Keratinocyte (primary cell): ENCODE results near the gene PRSS16. TPM values are rescaled to one million over a fixed set of nuclear protein-coding genes. Genes with fewer than 3 reads are reported as not detected.
A peak's percentile ranks its signal among the peaks of the same experiment; 100 is the strongest.

Source experiments
- DNase-seq: peaks from one replicate; pipeline ENCODE4 v3.0.0-alpha.2; 2011; ENCODE audit warnings: low read depth, missing footprints, low spot score
- FAIRE-seq: peaks from 2 replicates; lab custom pipeline; 2011; peaks lifted over from hg19 to GRCh38; lab: Jason Lieb, UNC
- H2AFZ ChIP-seq: 2 replicates; pipeline ENCODE4 v1.6.0; 2012; ENCODE audit warnings: low read length, control low read depth, inconsistent platforms; ENCODE audit not compliant: control insufficient read depth
- H3K27ac ChIP-seq: 2 replicates; pipeline ENCODE4 v1.5.1; 2011; ENCODE audit warnings: low read length; ENCODE audit not compliant: control insufficient read depth, insufficient read depth
- H3K27me3 ChIP-seq: 3 replicates; pipeline ENCODE4 v1.6.0; 2011; ENCODE audit warnings: low read length; ENCODE audit not compliant: control insufficient read depth, insufficient read depth; ENCODE audit errors: extremely low read depth
- H3K36me3 ChIP-seq, 2 experiments: 2 replicates in 1 of 2; 3 replicates in 1 of 2; pipeline ENCODE4 v1.5.1; 2011; ENCODE audit warnings: low read length in 2 of 2, mild to moderate bottlenecking in 1 of 2; ENCODE audit not compliant: control insufficient read depth in 2 of 2, insufficient read depth in 2 of 2; ENCODE audit errors: extremely low read depth in 1 of 2
- H3K4me1 ChIP-seq: 3 replicates; pipeline ENCODE4 v1.5.1; 2011; ENCODE audit warnings: low read length; ENCODE audit not compliant: control insufficient read depth, insufficient read depth; ENCODE audit errors: extremely low read depth
- H3K4me2 ChIP-seq: 3 replicates; pipeline ENCODE4 v1.6.0; 2011; ENCODE audit warnings: low read depth, low read length; ENCODE audit not compliant: control insufficient read depth, insufficient read depth; ENCODE audit errors: extremely low read depth
- H3K4me3 ChIP-seq, 3 experiments: fragments of 200-600 bp in 1 of 3; sonication (generic) in 1 of 3; 2 replicates in 2 of 3; 3 replicates in 1 of 3; pipeline ENCODE4 v1.5.1; 2011 to 2016; ENCODE audit warnings: low read length in 3 of 3, mild to moderate bottlenecking in 3 of 3, control low read depth in 2 of 3, inconsistent platforms in 1 of 3, low read depth in 1 of 3, mixed read lengths in 1 of 3, mixed run types in 1 of 3, moderate library complexity in 1 of 3; ENCODE audit not compliant: control insufficient read depth in 2 of 3, insufficient read depth in 2 of 3; ENCODE audit errors: extremely low read depth in 1 of 3
- H3K79me2 ChIP-seq: 2 replicates; pipeline ENCODE4 v1.6.0; 2012; ENCODE audit warnings: low read length; ENCODE audit not compliant: control insufficient read depth, insufficient read depth
- H3K9ac ChIP-seq: 3 replicates; pipeline ENCODE4 v1.6.0; 2011; ENCODE audit warnings: low read length; ENCODE audit not compliant: control insufficient read depth, insufficient read depth; ENCODE audit errors: extremely low read depth
- H3K9me1 ChIP-seq: 3 replicates; pipeline ENCODE4 v1.6.0; 2011; ENCODE audit warnings: low read length; ENCODE audit not compliant: control insufficient read depth, insufficient read depth; ENCODE audit errors: extremely low read depth
- H3K9me3 ChIP-seq: 2 replicates; pipeline ENCODE4 v1.5.1; 2012; ENCODE audit warnings: low read depth, low read length; ENCODE audit not compliant: control insufficient read depth
- H4K20me1 ChIP-seq: 3 replicates; pipeline ENCODE4 v1.6.0; 2011; ENCODE audit warnings: low read length; ENCODE audit not compliant: control insufficient read depth, insufficient read depth; ENCODE audit errors: extremely low read depth
- EZH2 ChIP-seq: IDR thresholded peaks from one replicate; pipeline ENCODE4 v1.6.1; 2012; ENCODE audit warnings: inconsistent platforms, mild to moderate bottlenecking, low read length, moderate library complexity
- dilution Hi-C: fragments of 300-500 bp; cut with MboI; formaldehyde crosslinking; loops from one replicate; pipeline ENCODE4 v1.7.0; 2020; ENCODE audit warnings: low sequenced_read_pairs; ENCODE audit not compliant: extremely low pct_ligation_motif_present
- polyA plus RNA-seq, 5 experiments: library from polyadenylated mRNA; depleted of rRNA in 3 of 5; stranded (reverse) in 3 of 5; stranded (forward) in 1 of 5; unstranded in 1 of 5; fragments of >200 nt; gene quantifications; 1 replicate in 1 of 5; 2 replicates in 3 of 5; 3 replicates in 1 of 5; pipeline versions ENCODE4 v1.2.1 to v1.2.3, GENCODE V29; 2011 to 2012; ENCODE audit warnings: missing spikeins in 2 of 5, low read depth in 1 of 5, low replicate concordance in 1 of 5
- TF ChIP-seq, protein P1 (sequence below), 3 experiments: IDR thresholded peaks in 1 of 3; conservative IDR thresholded peaks in 1 of 3; optimal IDR thresholded peaks in 1 of 3; 2 replicates in 2 of 3; 3 replicates in 1 of 3; pipeline versions ENCODE3 to v1.5.1; 2011; ENCODE audit warnings: low read length in 3 of 3, mild to moderate bottlenecking in 3 of 3, moderate library complexity in 2 of 3, control low read depth in 1 of 3, inconsistent platforms in 1 of 3; ENCODE audit not compliant: insufficient read depth in 2 of 3; ENCODE audit errors: extremely low read depth in 1 of 3

Gene PRSS16
- polyA plus RNA-seq, 1 donor (not counting 4 experiments of a cell fraction or from before 2014, with no cell fraction given): 8.9 TPM

DNA sequence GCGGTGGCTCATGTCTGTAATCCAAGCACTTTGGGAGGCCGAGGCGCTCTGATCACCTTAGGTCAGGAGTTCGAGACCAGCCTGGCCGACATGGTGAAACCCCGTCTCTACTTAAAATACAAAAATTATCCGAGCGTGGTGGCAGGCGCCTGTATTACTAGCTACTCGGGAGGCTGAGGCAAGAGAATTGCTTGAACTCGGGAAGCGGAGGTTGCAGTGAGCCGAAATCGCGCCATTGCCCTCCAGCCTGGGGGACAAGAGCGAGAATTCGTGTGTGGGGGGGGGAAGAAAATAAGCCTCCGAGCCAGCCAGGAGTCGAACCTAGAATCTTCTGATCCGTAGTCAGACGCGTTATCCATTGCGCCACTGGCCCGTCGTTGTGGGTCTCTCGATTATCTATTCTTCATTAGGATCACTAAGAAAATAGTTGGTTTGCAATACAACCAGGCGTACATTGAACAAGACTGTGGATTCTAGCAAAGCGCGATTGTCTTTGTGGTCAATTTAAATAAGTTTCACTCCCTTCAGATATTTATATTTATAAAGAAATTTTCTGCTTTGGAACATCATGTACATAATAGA, 33.9 kb upstream of the PRSS16 start:
- H4K20me1 ChIP-seq: no peaks in the 10 kb centered on the region
- H3K27me3 ChIP-seq: no peaks in the 10 kb centered on the region
- no peaks in the 10 kb centered on the region for H3K36me3 ChIP-seq
- H3K9me3 ChIP-seq: no peaks in the 10 kb centered on the region
- DNase-seq (peak; percentile 17), FAIRE-seq (no peak)
- H3K9ac ChIP-seq: no peak overlapping the region
- H3K4me3 ChIP-seq: peak overlapping the region in 2 of 3 experiments; percentile 53 to 61
- H3K9me1 ChIP-seq: no peaks in the 10 kb centered on the region
- dilution Hi-C loops: no loop called here
- no peak overlapping the region for H2AFZ ChIP-seq
- no peaks in the 10 kb centered on the region for H3K4me1 ChIP-seq
- TF ChIP-seq, protein P1, sequence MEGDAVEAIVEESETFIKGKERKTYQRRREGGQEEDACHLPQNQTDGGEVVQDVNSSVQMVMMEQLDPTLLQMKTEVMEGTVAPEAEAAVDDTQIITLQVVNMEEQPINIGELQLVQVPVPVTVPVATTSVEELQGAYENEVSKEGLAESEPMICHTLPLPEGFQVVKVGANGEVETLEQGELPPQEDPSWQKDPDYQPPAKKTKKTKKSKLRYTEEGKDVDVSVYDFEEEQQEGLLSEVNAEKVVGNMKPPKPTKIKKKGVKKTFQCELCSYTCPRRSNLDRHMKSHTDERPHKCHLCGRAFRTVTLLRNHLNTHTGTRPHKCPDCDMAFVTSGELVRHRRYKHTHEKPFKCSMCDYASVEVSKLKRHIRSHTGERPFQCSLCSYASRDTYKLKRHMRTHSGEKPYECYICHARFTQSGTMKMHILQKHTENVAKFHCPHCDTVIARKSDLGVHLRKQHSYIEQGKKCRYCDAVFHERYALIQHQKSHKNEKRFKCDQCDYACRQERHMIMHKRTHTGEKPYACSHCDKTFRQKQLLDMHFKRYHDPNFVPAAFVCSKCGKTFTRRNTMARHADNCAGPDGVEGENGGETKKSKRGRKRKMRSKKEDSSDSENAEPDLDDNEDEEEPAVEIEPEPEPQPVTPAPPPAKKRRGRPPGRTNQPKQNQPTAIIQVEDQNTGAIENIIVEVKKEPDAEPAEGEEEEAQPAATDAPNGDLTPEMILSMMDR (optimal IDR thresholded peaks at IDR 0.05 in 1 of 3, IDR thresholded peaks at IDR 0.05 in 1 of 3, conservative IDR thresholded peaks at IDR 0.05 in 1 of 3; ENCODE audit: extremely low read depth in 1 of 3, insufficient read depth in 2 of 3, low read length in 3 of 3): no peak
- no peak for TF ChIP-seq EZH2
- H3K79me2 ChIP-seq: no peaks in the 10 kb centered on the region
- peak overlapping the region; percentile 62 for H3K4me2 ChIP-seq
- no peak overlapping the region for H3K27ac ChIP-seq

DNA sequence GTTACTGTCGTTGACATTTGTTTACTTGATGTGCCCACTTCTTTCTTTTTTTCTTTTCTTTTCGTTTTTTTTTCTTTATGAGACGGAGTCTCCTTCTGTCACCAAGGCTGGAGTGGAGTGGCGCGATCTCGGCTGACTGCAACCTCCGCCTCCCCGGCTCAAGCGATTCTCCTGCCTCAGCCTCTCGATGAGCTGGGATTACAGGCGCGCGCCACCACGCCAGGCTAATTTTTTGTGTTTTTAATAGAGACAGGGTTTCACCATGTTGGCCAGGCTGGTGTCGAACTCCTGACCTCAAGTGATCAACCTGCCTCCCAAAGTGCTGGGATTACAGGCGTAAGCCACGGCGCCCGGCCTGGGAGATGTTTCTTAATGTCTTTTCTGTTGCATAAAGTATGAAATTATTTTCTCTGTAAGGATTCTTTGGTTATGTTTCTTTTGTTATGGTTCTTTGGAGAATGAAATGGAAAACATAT, 33.3 kb upstream of the PRSS16 start:
- Histone ChIP-seq H3K9me1 (no peaks in the 10 kb centered on the region), H3K27ac (no peak overlapping the region), H4K20me1 (no peaks in the 10 kb centered on the region), H3K27me3 (no peaks in the 10 kb centered on the region), H3K79me2 (no peaks in the 10 kb centered on the region), H2AFZ (no peak overlapping the region), H3K36me3 (no peaks in the 10 kb centered on the region), H3K9me3 (no peaks in the 10 kb centered on the region), H3K4me3 (peak overlapping the region in 2 of 3 experiments; percentile 53 to 61), H3K4me1 (no peaks in the 10 kb centered on the region), H3K9ac (no peak overlapping the region), H3K4me2 (peak overlapping the region; percentile 62)
- dilution Hi-C loops: no loop called here
- DNase-seq (no peak), FAIRE-seq (no peak)
- TF ChIP-seq, protein P1 (optimal IDR thresholded peaks at IDR 0.05 in 1 of 3, IDR thresholded peaks at IDR 0.05 in 1 of 3, conservative IDR thresholded peaks at IDR 0.05 in 1 of 3; ENCODE audit: extremely low read depth in 1 of 3, insufficient read depth in 2 of 3, low read length in 3 of 3): no peak
- TF ChIP-seq EZH2: no peak
